Activated CD4-positive, alpha-beta T cell treated with anti-CD3 and anti-CD28 coated beads for 48 hours (primary cell): ENCODE results near the gene ZFPL1.
A peak's percentile ranks its signal among the peaks of the same experiment; 100 is the strongest.
"Not testable (repeated sequence)": the region's sequence is repeated elsewhere in the genome, so short reads cannot be mapped to it uniquely, and the experiment has no call there.

Source experiments
- DNase-seq: peaks from one replicate; pipeline ENCODE4 v3.0.0-alpha.2; 2020

The ZFPL1 gene

DNA sequence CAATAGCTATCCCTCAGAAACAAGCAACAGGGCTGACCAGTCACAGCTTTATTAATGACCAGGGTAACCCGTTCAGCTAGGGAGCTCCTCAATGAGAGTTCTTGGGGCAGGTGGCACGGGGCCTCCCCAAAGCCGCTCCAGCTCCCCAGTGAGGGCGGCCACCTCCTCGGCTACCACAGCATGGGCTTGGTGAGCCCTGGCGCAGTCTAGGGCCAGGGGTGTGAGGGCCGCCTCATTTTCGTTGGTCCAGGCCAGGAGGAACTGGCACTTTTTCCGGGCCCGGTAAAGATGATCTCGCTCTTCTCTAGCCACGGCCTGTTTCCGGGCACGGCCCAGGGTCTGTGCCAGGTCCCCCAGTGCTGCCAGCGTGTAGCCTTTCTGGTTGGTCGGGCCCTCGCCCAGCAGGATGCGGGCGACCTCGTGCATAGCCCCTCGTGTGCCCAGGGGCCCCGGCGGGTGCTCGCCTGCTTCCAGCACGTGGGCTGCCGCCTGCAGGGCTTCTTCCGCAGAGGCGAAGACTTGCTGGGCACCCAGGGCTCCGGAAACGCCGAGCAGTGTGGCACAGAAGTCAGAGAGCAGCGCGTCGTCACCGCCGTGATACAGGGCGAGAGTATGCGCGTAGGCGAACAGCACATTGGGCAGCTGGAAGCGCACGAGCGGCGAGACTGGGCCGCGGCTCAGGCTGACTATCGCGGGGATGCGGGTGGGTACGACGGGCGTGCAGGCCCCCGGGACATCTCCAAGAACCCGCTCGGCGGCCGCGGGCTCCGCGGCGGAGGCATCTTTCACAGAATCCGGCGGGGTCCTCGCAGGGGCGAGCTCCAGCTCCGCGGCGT lies 32.6 kb downstream of the ZFPL1 start:
- DNase-seq: peak; percentile 84

DNA sequence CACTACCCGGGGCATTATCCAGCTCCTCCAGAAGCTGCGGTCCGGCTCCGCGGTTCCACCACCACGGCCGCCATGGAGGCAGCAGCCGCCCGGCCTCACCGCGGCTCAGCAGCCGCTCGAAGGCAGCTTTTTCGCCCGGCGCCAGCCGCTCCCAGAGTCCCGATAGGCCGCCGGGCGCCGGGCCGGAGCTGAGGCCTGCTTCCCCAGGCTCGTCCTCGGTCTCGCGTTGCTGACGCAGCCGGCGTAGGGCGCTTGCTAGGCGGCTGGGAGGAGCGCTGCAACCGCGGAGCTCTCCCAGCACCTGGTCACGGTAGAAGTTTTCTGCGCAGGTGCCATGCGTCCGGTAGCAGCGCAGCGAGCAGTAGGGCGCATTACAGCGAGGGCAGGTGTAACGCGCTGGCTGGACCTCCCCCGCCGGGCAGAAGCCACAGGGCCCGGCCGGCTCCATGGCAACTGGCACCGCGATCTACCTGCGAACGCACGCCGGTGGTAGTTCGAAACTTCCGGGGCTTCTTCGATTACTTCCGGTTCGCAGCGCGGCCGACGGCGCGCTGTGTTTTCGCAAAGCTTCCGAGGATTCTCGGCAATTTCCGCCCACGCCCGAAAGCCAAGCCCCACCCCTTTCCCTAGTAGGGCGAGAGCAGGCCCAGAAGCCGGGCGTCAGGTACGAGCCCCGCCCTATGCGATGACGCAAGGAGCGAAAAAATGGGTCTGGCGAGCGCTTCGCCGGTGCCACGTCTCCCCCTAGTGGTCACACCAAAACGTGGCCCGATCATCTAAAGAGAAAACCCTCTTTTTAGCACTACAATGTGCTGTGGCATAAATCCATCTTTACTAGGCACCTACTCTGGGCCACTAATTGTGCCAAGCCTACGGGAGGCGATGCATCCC lies 33.4 kb downstream of the ZFPL1 start, which contains the start of gene ZNHIT2:
ZNHIT2 (minus strand) TSS at position 496 of the 891 bp plus-strand sequence; CDS start at position 448, 48 bp downstream.
- DNase-seq: peak; percentile 100

GRCh38 chr11:65118097-65118837 lies 34.2 kb downstream of the ZFPL1 start:
- no peak for DNase-seq

GRCh38 chr11:65118891-65119669 lies 35.1 kb downstream of the ZFPL1 start:
- not testable (repeated sequence) for DNase-seq

DNA sequence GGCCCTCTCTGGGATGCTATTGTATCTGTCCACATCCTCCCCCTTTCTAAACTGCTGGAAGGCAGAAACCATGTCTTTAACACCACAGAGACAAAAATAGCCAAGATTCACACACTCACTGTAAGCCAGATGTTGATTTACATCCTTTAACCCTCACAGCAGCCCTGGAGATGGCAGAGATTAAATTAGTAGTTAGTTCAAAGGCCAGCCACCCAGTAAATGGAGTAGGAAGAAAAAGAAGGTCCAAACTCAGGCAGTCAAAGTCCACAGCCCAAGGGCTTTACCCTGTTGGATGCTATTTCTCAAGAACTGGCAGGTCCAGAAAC lies 35.6 kb downstream of the ZFPL1 start:
- DNase-seq: no peak

GRCh38 chr11:65120831-65121230 lies 36.8 kb downstream of the ZFPL1 start:
- no peak for DNase-seq

GRCh38 chr11:65121447-65121864 lies 37.4 kb downstream of the ZFPL1 start:
- peak; percentile 51 for DNase-seq

- peak; percentile 100 for DNase-seq
Measured at GRCh38 chr11:65121865-65122696, 38.1 kb downstream of the ZFPL1 start, which contains the start of the genes FAU and MRPL49. Gene FAU, minus strand, starts transcription at chr11:65122134. Its CDS starts 321 bp downstream, at chr11:65121813. Gene MRPL49, plus strand, starts transcription at chr11:65122321. Its CDS starts 26 bp downstream, at chr11:65122347.

GRCh38 chr11:65124480-65125196 lies 40.6 kb downstream of the ZFPL1 start:
- no peak for DNase-seq

- no peak for DNase-seq
Measured at GRCh38 chr11:65125197-65126056, 41.4 kb downstream of the ZFPL1 start.

DNA sequence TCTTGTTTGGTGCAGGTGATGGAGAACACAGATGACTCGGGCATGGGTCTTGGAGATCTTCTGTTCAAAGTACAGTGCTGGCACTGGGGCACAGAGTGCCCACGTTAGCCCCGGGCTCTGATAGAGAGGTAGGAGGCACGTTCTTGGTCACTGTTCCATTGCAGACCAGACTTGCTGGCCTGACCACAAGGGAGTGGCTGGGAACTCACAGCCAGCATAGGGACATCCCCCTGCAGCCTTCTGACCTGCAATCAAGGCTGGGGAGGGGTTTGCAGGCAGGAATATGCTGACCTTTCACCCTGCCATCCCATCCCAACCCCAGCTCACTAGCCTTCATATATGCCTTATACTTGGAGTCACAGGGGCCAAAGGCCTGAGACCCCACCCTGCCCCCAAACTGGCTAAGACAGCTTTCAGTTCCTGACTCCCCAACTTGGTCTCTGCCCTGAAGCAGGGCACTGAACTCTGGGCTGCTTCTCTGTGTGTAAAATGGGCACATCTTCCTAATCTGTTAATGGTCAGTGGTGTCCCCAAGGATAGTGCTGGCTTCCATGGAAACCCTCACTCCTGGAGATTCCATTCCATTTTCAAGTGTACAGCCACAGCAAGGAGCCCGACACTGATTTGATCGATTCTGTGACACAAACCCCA lies 42.7 kb downstream of the ZFPL1 start:
- no peak for DNase-seq

GRCh38 chr11:65127473-65128181 lies 43.6 kb downstream of the ZFPL1 start:
- DNase-seq: no peak

DNA sequence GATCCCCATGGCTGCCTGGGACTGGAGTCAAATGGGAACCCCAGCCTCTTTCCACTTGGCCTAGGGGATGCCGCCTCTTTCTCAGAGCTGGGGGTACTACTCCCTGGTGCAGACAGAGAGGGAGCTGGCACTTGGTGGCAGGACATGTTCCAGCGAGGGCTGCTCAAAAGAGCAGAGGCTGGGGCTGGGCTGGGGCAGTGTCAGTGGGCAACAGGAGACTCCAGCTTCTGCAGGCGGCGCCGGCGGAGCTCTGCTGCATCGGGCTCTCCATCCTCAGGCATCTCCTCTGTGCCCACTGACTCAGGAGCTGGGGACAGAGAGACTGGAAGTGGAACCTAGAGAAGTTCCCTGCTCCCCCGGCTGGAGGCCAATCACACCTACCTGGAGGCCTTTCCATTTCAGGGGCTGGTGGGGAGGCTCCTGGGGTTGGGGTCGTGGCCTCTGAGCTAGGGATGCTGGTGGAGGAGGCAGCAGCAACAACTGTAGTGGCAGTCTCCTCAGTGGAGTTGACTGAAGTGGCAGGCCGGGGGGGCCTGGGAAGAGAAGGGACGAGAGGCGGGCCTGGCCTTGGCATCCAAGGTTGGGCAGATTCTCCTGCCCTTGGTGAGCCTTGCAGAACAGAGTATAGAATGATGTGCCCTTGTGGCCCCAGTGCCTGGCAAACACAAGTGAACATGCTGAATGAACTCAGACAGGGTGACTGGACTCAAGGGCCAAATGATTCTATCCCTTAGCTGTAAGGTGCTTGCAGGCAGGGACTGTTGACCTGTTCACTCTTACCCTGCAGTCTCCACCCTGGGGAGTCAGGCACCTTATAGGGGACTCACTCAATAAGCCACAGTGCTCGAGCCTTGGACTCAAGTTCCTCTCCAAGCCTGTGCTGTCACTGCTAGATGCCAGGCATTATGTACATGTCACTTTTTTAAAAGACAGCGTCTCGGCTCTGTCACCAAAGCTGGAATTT lies 44.4 kb downstream of the ZFPL1 start:
- no peak for DNase-seq

DNA sequence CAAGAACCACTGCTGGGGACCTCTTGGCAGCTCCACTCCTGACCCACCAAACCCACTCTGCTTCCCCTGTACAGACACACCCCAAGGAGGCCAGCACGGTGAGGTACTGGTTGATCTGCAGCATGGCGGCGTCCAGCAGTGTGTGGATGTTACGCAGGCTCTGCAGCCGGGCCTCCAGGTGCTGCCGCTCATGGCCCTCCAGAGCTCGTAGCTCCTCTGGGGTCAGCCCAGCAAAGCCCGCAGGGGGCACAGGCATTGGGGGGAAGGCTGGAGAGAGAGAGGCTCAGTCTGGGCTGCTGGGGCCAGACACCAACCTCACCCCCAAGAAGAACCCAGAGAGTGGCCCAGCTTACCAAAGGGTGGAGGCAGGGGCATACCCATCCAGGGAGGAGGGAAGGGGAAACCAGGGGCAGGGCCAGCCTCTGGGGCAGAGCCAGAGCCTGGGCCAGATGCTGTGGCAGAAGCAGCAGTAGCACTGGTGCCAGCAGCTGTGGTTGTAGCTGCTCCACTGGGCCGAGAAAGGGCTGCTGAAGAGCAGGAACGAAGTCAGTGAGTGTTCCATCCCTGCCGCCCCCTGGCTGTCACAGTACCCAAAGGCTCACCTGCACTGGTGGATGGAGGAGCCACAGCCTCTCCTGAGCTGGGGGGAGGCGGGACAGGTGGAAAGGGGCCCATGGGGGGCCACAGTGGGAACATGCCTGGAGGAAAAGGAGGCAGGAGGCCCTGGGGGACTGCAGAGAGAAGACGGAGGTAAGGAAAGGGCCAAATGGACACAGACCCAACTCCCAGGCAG lies 45.8 kb downstream of the ZFPL1 start:
- DNase-seq: no peak

DNA sequence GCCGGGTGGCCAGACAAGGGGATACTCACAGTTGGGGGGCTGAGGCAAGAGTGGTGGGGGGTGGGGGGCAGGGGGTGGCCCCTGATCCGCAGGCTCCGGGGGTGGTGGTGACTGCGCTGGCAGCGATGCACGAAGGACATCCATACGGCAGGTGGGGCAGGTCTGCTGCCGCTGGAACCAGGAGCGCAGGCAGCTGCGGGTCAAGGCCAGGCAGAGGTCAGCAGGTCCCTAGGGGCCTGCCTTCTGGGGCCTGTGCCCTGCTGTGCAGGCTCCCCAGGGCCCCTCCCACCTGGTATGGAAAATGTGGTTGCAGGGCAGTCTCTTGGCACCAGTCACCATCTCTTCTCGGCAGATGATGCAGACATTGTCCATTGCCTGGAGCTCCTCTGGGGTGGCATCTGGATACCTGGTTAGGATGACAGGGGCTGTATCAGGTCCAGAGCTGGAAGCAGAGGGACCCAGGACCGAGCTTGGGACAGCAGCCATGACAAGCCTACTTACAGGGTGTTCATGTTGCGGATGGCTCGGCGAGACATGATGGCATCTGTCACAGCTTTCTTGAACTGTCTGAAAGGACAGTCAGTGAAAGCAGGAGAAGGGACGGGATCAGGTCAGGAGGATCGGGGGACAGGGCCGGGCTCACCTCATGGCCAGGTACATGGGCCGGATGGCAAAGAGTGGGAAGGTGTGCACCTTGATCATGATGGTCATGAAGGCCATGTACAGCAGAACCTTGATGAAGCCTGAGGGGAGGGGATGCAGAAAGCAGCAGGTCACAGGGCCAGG lies 46.8 kb downstream of the ZFPL1 start:
- DNase-seq: no peak
